Measurements from ENCODE around the gene MFGE8. TPM values are rescaled to one million over a fixed set of nuclear protein-coding genes. Genes with fewer than 3 reads are reported as not detected.

The MFGE8 gene
- total RNA-seq, 1 experiment from 2014 or later, result not detected

DNA sequence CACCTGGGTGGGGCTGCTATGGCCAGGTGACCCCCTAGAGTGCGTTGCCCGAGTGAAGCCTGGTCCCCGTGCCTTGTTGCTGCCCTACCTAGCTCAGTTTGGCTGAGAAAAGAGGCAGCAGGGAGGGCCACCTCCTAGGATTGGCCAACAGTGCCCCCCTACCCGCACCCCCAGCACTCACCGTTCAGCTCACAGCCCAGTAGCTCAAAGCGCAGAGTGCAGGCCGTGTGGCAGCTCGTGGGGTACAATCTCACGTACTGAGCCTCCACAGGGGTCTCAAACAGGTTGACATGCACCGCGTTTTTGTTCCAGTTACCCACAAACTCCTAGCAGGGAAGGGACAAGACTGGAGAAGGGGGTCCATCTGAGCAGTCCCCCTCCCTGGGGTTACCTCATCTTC, 7.6 kb downstream of the MFGE8 start:
- H3K79me2 ChIP-seq (ENCODE audit: low read length), result no peaks in the 10 kb centered on the region
- no peaks in the 10 kb centered on the region for H4K20me1 ChIP-seq (ENCODE audit: insufficient read depth, low read depth, low read length)
- no peaks in the 10 kb centered on the region for H3K9me2 ChIP-seq (replicated peaks; ENCODE audit: insufficient read depth, low read length)
- no peak overlapping the region for H3K4me3 ChIP-seq (ENCODE audit: low read length)
- no peaks in the 10 kb centered on the region for H3K27me3 ChIP-seq (ENCODE audit: low read length)
- H2AFZ ChIP-seq (ENCODE audit: low read length), result no peak overlapping the region
- no peaks in the 10 kb centered on the region for H3K9me3 ChIP-seq (ENCODE audit: low read length)
- H3K27ac ChIP-seq (ENCODE audit: low read length), result no peak overlapping the region
- no peak overlapping the region for H3K9ac ChIP-seq (ENCODE audit: low read length)
- no peak for DNase-seq
- H3K4me1 ChIP-seq (ENCODE audit: low read length), result no peaks in the 10 kb centered on the region
- H3K4me2 ChIP-seq (ENCODE audit: low read depth, low read length, poor library complexity, severe bottlenecking), result no peak overlapping the region
- no peaks in the 10 kb centered on the region for H3K36me3 ChIP-seq (ENCODE audit: insufficient read depth, low read length)

DNA sequence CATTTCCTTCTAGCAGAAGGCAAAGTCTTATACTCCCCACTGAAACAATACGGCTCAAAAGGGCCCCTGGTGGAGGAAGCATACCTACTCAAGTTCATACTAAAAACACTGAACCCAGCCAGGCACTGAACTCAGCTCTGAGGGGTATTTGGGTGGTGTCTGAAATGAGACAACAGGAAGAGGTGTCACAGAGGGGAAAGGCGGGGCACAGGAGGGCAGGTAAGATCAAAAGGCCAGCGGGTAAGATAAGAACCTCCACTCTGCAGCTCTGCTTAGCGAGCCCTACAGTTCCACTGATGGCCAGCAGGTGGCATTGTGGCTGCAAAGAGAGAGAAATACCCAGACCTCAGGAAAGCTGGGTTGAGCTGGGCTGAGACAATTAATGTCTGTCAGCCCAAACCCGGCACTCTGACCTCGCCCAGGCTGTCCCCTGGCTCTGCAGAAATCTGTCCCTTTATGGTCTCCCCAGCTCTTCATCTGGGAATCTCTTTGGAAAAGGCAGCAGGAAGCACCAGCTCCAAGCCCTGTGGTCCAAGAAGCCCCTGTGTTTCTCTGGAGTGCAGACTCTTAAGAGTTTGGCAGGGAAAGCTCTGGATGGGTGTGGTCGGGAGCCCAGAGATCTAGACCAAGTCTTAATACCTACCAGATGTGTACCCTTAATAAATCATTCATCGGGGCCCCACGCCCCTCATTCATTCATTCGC, 8.4 kb downstream of the MFGE8 start:
- Histone ChIP-seq H3K4me1 (ENCODE audit: low read length) (no peaks in the 10 kb centered on the region), H4K20me1 (ENCODE audit: insufficient read depth, low read depth, low read length) (no peaks in the 10 kb centered on the region), H3K27ac (ENCODE audit: low read length) (no peak overlapping the region), H3K79me2 (ENCODE audit: low read length) (no peaks in the 10 kb centered on the region), H3K9me2 (replicated peaks; ENCODE audit: insufficient read depth, low read length) (no peaks in the 10 kb centered on the region), H3K4me2 (ENCODE audit: low read depth, low read length, poor library complexity, severe bottlenecking) (no peak overlapping the region), H3K36me3 (ENCODE audit: insufficient read depth, low read length) (no peaks in the 10 kb centered on the region), H3K9ac (ENCODE audit: low read length) (no peak overlapping the region), H3K4me3 (ENCODE audit: low read length) (no peak overlapping the region), H2AFZ (ENCODE audit: low read length) (no peak overlapping the region), H3K9me3 (ENCODE audit: low read length) (no peaks in the 10 kb centered on the region), H3K27me3 (ENCODE audit: low read length) (no peaks in the 10 kb centered on the region)
- peak; percentile 91 for DNase-seq

DNA sequence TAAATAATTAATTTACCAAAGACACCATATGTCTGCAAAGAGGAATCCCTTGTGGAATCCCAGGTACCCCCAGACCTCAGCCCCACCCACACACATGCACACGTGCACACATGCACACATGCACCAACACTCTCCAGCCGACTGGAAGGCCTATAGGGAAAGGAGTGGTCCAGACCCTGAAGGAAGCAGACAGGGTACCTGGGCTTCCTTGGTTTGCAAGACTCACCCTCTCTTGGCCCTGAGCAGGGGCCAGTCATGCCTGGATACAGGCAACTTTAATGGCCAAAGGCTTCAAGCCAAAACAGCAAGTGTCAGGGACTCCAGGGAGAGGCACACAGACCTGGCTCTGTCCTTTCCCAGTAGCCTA, 8.9 kb downstream of the MFGE8 start:
- no peak overlapping the region for H3K4me2 ChIP-seq (ENCODE audit: low read depth, low read length, poor library complexity, severe bottlenecking)
- H3K4me3 ChIP-seq (ENCODE audit: low read length), result no peak overlapping the region
- DNase-seq, result no peak
- no peaks in the 10 kb centered on the region for H3K9me3 ChIP-seq (ENCODE audit: low read length)
- no peak overlapping the region for H2AFZ ChIP-seq (ENCODE audit: low read length)
- H3K79me2 ChIP-seq (ENCODE audit: low read length), result no peaks in the 10 kb centered on the region
- no peak overlapping the region for H3K9ac ChIP-seq (ENCODE audit: low read length)
- no peak overlapping the region for H3K27ac ChIP-seq (ENCODE audit: low read length)
- H3K9me2 ChIP-seq (replicated peaks; ENCODE audit: insufficient read depth, low read length), result no peaks in the 10 kb centered on the region
- H4K20me1 ChIP-seq (ENCODE audit: insufficient read depth, low read depth, low read length), result no peaks in the 10 kb centered on the region
- no peaks in the 10 kb centered on the region for H3K4me1 ChIP-seq (ENCODE audit: low read length)
- H3K36me3 ChIP-seq (ENCODE audit: insufficient read depth, low read length), result no peaks in the 10 kb centered on the region
- no peaks in the 10 kb centered on the region for H3K27me3 ChIP-seq (ENCODE audit: low read length)

DNA sequence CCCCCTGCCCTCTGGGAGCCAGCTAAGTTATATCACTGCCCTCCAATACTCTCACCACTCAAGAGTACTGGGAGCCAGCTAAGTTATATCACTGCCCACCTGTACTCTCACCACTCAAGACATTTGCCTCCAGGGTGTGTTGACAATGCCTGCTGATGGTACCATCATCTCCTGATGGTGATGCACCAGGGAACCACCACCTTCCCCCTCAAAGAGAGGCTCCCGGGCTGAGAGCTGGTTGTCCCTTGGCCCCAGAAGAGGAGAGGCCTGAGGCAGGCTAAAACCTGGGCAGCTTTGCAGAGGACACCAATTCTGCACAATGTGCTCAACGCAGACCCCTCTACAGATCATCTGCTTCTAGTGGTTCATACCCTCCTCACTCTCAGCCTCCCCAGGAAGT, 10.3 kb downstream of the MFGE8 start:
- Histone ChIP-seq H4K20me1 (ENCODE audit: insufficient read depth, low read depth, low read length) (no peaks in the 10 kb centered on the region), H2AFZ (ENCODE audit: low read length) (no peak overlapping the region), H3K79me2 (ENCODE audit: low read length) (no peaks in the 10 kb centered on the region), H3K27ac (ENCODE audit: low read length) (no peak overlapping the region), H3K4me3 (ENCODE audit: low read length) (no peak overlapping the region), H3K27me3 (ENCODE audit: low read length) (no peaks in the 10 kb centered on the region), H3K9me2 (replicated peaks; ENCODE audit: insufficient read depth, low read length) (no peaks in the 10 kb centered on the region), H3K4me1 (ENCODE audit: low read length) (no peaks in the 10 kb centered on the region), H3K9ac (ENCODE audit: low read length) (no peak overlapping the region), H3K4me2 (ENCODE audit: low read depth, low read length, poor library complexity, severe bottlenecking) (no peak overlapping the region), H3K9me3 (ENCODE audit: low read length) (no peaks in the 10 kb centered on the region), H3K36me3 (ENCODE audit: insufficient read depth, low read length) (no peaks in the 10 kb centered on the region)
- DNase-seq, result no peak

DNA sequence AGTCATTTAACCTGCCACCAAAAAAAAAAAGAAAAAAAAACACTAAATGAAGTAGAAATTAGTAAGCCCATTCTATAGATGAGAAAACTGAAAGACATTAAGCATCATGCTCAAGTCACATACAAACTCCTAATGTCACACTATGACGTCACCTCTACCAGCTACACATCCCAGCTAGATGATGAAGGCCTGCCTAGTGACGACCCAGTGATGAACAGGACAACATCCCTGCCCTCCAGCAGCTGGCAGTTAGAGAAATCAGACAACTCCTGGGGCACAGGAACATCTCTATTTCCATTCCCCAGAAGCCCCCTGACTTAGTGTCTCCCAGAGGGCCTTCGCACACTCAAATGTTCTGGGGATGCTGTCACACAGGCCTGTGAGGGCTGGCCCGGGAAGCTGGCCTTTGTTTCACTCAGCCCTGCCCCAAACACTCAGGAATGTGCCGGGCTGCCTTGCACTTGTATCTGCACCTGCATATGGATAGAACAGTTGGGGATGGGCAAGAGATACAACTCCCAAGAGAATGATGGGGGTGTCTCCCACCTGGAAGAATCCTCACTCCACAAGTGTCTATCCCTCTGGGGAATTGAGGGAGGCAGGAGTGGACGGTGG, 10.9 kb downstream of the MFGE8 start:
- no peaks in the 10 kb centered on the region for H3K9me2 ChIP-seq (replicated peaks; ENCODE audit: insufficient read depth, low read length)
- no peak overlapping the region for H3K27ac ChIP-seq (ENCODE audit: low read length)
- no peaks in the 10 kb centered on the region for H3K4me1 ChIP-seq (ENCODE audit: low read length)
- no peak for DNase-seq
- H3K36me3 ChIP-seq (ENCODE audit: insufficient read depth, low read length), result no peaks in the 10 kb centered on the region
- H4K20me1 ChIP-seq (ENCODE audit: insufficient read depth, low read depth, low read length), result no peaks in the 10 kb centered on the region
- H3K79me2 ChIP-seq (ENCODE audit: low read length), result no peaks in the 10 kb centered on the region
- no peak overlapping the region for H3K9ac ChIP-seq (ENCODE audit: low read length)
- H2AFZ ChIP-seq (ENCODE audit: low read length), result no peak overlapping the region
- no peak overlapping the region for H3K4me2 ChIP-seq (ENCODE audit: low read depth, low read length, poor library complexity, severe bottlenecking)
- H3K9me3 ChIP-seq (ENCODE audit: low read length), result no peaks in the 10 kb centered on the region
- H3K4me3 ChIP-seq (ENCODE audit: low read length), result no peak overlapping the region
- H3K27me3 ChIP-seq (ENCODE audit: low read length), result no peaks in the 10 kb centered on the region

DNA sequence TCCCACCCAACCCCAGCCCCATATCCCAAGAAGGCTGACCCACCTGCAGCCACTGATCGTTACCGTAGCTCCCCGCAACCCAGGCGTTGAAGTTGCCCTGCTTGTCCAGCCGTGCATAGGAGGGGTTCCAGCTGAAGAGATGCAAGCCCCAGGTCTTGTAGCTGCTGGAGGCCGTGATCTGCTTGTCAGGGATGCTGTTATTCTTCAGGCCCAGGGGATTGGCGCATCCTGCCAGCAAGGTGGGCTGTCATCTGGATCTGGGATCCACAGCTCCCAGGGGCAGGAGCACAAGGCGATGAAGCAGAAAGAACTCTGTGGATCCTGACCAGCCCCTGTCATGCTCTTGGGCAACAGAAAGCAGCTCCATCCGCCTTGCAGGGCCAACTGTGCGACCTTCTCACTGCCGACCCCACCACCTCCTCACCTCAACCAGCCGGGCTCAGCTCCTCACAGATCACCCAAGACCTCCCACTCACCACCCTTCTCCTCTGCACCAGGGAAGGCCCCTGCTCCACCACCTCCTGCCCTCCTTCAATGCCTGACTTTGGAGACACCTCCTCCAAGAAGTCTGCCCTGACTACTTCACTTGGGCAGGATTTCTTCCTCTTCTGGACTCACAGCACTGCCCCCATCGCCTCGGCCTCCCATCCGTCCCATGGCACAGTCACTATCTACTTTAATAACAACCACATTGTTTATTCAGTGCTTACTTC, 11.5 kb downstream of the MFGE8 start:
- Histone ChIP-seq H3K9ac (ENCODE audit: low read length) (no peak overlapping the region), H3K9me2 (replicated peaks; ENCODE audit: insufficient read depth, low read length) (no peaks in the 10 kb centered on the region), H3K4me1 (ENCODE audit: low read length) (no peaks in the 10 kb centered on the region), H3K4me3 (ENCODE audit: low read length) (no peak overlapping the region), H3K27me3 (ENCODE audit: low read length) (no peaks in the 10 kb centered on the region), H3K27ac (ENCODE audit: low read length) (no peak overlapping the region), H4K20me1 (ENCODE audit: insufficient read depth, low read depth, low read length) (no peaks in the 10 kb centered on the region), H3K79me2 (ENCODE audit: low read length) (no peaks in the 10 kb centered on the region), H3K36me3 (ENCODE audit: insufficient read depth, low read length) (no peaks in the 10 kb centered on the region), H2AFZ (ENCODE audit: low read length) (no peak overlapping the region), H3K9me3 (ENCODE audit: low read length) (no peaks in the 10 kb centered on the region), H3K4me2 (ENCODE audit: low read depth, low read length, poor library complexity, severe bottlenecking) (no peak overlapping the region)
- DNase-seq, result no peak

DNA sequence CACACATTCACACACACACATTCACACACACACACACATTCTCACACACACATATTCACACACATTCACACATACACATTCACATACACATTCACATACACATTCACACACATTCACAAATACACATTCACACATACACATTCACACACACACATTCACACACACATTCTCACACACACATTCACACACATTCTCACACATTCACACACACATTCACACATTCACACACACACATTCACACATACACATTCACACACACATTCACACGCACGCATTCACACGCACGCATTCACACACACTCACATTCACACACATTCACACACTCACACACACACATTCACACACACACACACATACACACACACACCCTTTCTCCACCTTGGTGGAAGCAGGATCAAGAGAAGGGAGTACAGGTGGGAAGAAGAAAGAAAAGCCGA, 12.2 kb downstream of the MFGE8 start:
- Histone ChIP-seq H3K9me3 (ENCODE audit: low read length) (no peaks in the 10 kb centered on the region), H2AFZ (ENCODE audit: low read length) (no peak overlapping the region), H3K9me2 (replicated peaks; ENCODE audit: insufficient read depth, low read length) (no peaks in the 10 kb centered on the region), H3K4me1 (ENCODE audit: low read length) (no peaks in the 10 kb centered on the region), H3K27ac (ENCODE audit: low read length) (no peak overlapping the region), H4K20me1 (ENCODE audit: insufficient read depth, low read depth, low read length) (no peaks in the 10 kb centered on the region), H3K4me3 (ENCODE audit: low read length) (no peak overlapping the region), H3K79me2 (ENCODE audit: low read length) (no peaks in the 10 kb centered on the region), H3K36me3 (ENCODE audit: insufficient read depth, low read length) (no peaks in the 10 kb centered on the region), H3K27me3 (ENCODE audit: low read length) (no peaks in the 10 kb centered on the region), H3K4me2 (ENCODE audit: low read depth, low read length, poor library complexity, severe bottlenecking) (no peak overlapping the region), H3K9ac (ENCODE audit: low read length) (no peak overlapping the region)
- no peak for DNase-seq

DNA sequence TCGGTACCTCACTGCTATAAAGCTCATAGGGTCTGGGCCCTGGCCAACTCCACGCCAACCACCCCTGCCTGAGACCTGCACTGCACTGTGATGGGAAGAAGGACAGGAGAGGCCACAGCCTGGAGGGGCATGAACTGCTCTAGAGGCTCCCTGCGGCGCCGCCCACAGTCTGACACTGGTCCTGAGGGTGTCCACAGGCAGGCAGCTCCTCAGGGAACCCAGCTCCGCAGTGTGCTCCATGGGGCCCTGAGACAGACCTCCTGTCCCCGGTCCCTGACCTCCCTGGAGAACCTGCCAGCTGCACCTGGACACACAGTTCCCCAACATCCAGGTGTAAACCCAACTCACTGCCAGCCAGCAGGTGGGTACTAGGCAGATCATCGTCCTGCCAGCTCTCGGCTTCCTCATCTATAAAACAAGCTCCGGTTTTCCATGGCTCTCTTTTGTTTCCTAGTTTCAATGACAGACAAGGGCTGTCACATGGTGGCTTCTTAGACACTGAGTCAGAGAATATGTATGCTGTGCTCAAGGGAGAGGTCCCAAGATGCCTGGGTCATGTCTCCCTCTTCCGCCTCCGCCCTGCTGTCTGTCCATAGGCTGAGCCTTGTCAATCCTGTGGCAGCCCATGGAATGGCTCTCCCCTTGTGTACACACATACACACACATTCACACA, 12.7 kb downstream of the MFGE8 start:
- no peak overlapping the region for H3K27ac ChIP-seq (ENCODE audit: low read length)
- H2AFZ ChIP-seq (ENCODE audit: low read length), result no peak overlapping the region
- H3K27me3 ChIP-seq (ENCODE audit: low read length), result no peaks in the 10 kb centered on the region
- H3K79me2 ChIP-seq (ENCODE audit: low read length), result no peaks in the 10 kb centered on the region
- H3K4me1 ChIP-seq (ENCODE audit: low read length), result no peaks in the 10 kb centered on the region
- no peak overlapping the region for H3K9ac ChIP-seq (ENCODE audit: low read length)
- no peaks in the 10 kb centered on the region for H3K36me3 ChIP-seq (ENCODE audit: insufficient read depth, low read length)
- no peak for DNase-seq
- no peak overlapping the region for H3K4me3 ChIP-seq (ENCODE audit: low read length)
- H3K9me2 ChIP-seq (replicated peaks; ENCODE audit: insufficient read depth, low read length), result no peaks in the 10 kb centered on the region
- H4K20me1 ChIP-seq (ENCODE audit: insufficient read depth, low read depth, low read length), result no peaks in the 10 kb centered on the region
- no peak overlapping the region for H3K4me2 ChIP-seq (ENCODE audit: low read depth, low read length, poor library complexity, severe bottlenecking)
- H3K9me3 ChIP-seq (ENCODE audit: low read length), result no peaks in the 10 kb centered on the region
